GM23338 (cell line): ENCODE data around the gene JAKMIP1. TPM values are rescaled to one million over a fixed set of nuclear protein-coding genes. Genes with fewer than 3 reads are reported as not detected.

Experiments
- ATAC-seq: fragments of 200-7000 bp; cut with Tn5 transposase; 3 replicates; pipeline ENCODE4 v1.9.1; 2020
- DNase-seq: peaks from one replicate; pipeline ENCODE4 v3.0.0-alpha.2; 2015; ENCODE audit warnings: low spot score
- H2AFZ ChIP-seq: fragments of 200-600 bp; sonication (generic); 2 replicates; pipeline ENCODE4 v1.8.0; 2016; ENCODE audit warnings: antibody characterized with exemption, mild to moderate bottlenecking, moderate library complexity
- H3F3A ChIP-seq: fragments of 200-600 bp; sonication (generic); replicated peaks from 2 replicates; pipeline ENCODE4 v1.8.0; 2017; ENCODE audit warnings: antibody characterized with exemption, mixed run types, low read depth
- H3K27ac ChIP-seq: fragments of 200-600 bp; sonication (generic); 2 replicates; pipeline ENCODE4 v1.6.1; 2016; ENCODE audit warnings: low read depth
- H3K27me3 ChIP-seq: fragments of 200-600 bp; sonication (generic); 2 replicates; pipeline ENCODE4 v1.8.0; 2016; ENCODE audit warnings: mild to moderate bottlenecking, mixed run types, moderate library complexity; ENCODE audit not compliant: insufficient read depth
- H3K36me3 ChIP-seq: fragments of 200-600 bp; sonication (generic); 2 replicates; pipeline ENCODE4 v1.8.0; 2016; ENCODE audit warnings: mild to moderate bottlenecking; ENCODE audit not compliant: insufficient read depth
- H3K4me1 ChIP-seq: fragments of 200-600 bp; sonication (generic); 2 replicates; pipeline ENCODE4 v1.8.0; 2016; ENCODE audit warnings: mild to moderate bottlenecking, moderate library complexity; ENCODE audit not compliant: insufficient read depth
- H3K4me2 ChIP-seq: fragments of 200-600 bp; sonication (generic); 2 replicates; pipeline ENCODE4 v1.7.1; 2017; ENCODE audit warnings: mixed run types
- H3K4me3 ChIP-seq: fragments of 200-600 bp; sonication (generic); 2 replicates; pipeline ENCODE4 v1.6.1; 2016; ENCODE audit warnings: mixed run types
- H3K79me2 ChIP-seq: fragments of 200-600 bp; sonication (generic); replicated peaks from 2 replicates; pipeline ENCODE4 v1.8.0; 2017; ENCODE audit warnings: mild to moderate bottlenecking; ENCODE audit not compliant: insufficient read depth
- H3K9me2 ChIP-seq: fragments of 200-600 bp; sonication (generic); 2 replicates; pipeline ENCODE4 v1.8.0; 2017; ENCODE audit not compliant: insufficient read depth
- H4K20me1 ChIP-seq: fragments of 200-600 bp; sonication (generic); replicated peaks from 2 replicates; pipeline ENCODE4 v1.8.0; 2017; ENCODE audit warnings: mild to moderate bottlenecking; ENCODE audit not compliant: insufficient read depth
- H3K27ac Mint-ChIP-seq: 2 replicates; pipeline ENCODE4 v1.8.0; 2020; ENCODE audit warnings: inconsistent platforms, mild to moderate bottlenecking, moderate library complexity, mixed read lengths
- H3K27me3 Mint-ChIP-seq: 3 replicates; pipeline ENCODE4 v1.8.0; 2022; ENCODE audit warnings: low read depth, mild to moderate bottlenecking, moderate library complexity, mixed read lengths, inconsistent platforms; ENCODE audit not compliant: insufficient read depth, poor library complexity
- H3K36me3 Mint-ChIP-seq: 3 replicates; pipeline ENCODE4 v1.8.0; 2021; ENCODE audit warnings: low read depth, mild to moderate bottlenecking, inconsistent platforms, moderate library complexity, mixed read lengths
- H3K4me1 Mint-ChIP-seq: 3 replicates; pipeline ENCODE4 v1.8.0; 2020; ENCODE audit warnings: mild to moderate bottlenecking, inconsistent platforms, mixed read lengths
- H3K4me3 Mint-ChIP-seq: 3 replicates; pipeline ENCODE4 v1.8.0; 2021; ENCODE audit warnings: moderate library complexity, mild to moderate bottlenecking, inconsistent platforms, mixed read lengths
- H3K9me3 Mint-ChIP-seq: 3 replicates; pipeline ENCODE4 v1.8.0; 2020; ENCODE audit warnings: moderate library complexity, mild to moderate bottlenecking, inconsistent platforms, mixed read lengths
- CREB1 ChIP-seq: fragments of 250-450 bp; sonication (Bioruptor Pico); IDR thresholded peaks from 2 replicates; pipeline ENCODE4 v1.5.0; 2020; ENCODE audit warnings: low read depth, mild to moderate bottlenecking, moderate library complexity
- CTCF ChIP-seq, 2 experiments: fragments of 200-600 bp in 1 of 2; sonication (generic) in 1 of 2; conservative IDR thresholded peaks; 2 replicates each; pipeline versions ENCODE4 v1.5.1 to v1.6.1; 2016 to 2017; ENCODE audit warnings: antibody characterized with exemption in 2 of 2, low read depth in 2 of 2, mild to moderate bottlenecking in 2 of 2, moderate library complexity in 1 of 2
- ETS1 ChIP-seq: IDR thresholded peaks from 2 replicates; pipeline ENCODE4 v1.6.1; 2016; ENCODE audit warnings: antibody characterized with exemption
- EZH2 ChIP-seq: fragments of 200-600 bp; sonication (generic); IDR thresholded peaks from one replicate; pipeline ENCODE4 v1.8.0; 2017; ENCODE audit warnings: antibody characterized with exemption, mild to moderate bottlenecking, low read depth; ENCODE audit not compliant: unreplicated experiment
- EZH2phosphoT487 ChIP-seq: fragments of 200-600 bp; sonication (generic); IDR thresholded peaks from one replicate; pipeline ENCODE4 v1.8.1; 2018; ENCODE audit warnings: antibody characterized with exemption; ENCODE audit not compliant: unreplicated experiment
- JUNB ChIP-seq: IDR thresholded peaks from one replicate; pipeline ENCODE4 v1.6.1; 2016; ENCODE audit warnings: antibody characterized with exemption; ENCODE audit not compliant: unreplicated experiment
- NANOG ChIP-seq: IDR thresholded peaks from 2 replicates; pipeline ENCODE4 v1.6.1; 2016; ENCODE audit warnings: antibody characterized with exemption, borderline replicate concordance
- POLR2AphosphoS5 ChIP-seq: IDR thresholded peaks from 2 replicates; pipeline ENCODE4 v1.6.1; 2016; ENCODE audit warnings: antibody characterized with exemption, low read depth
- REST ChIP-seq: IDR thresholded peaks from one replicate; pipeline ENCODE4 v1.6.1; 2018; ENCODE audit warnings: antibody characterized with exemption; ENCODE audit not compliant: unreplicated experiment
- STAT1 ChIP-seq: IDR thresholded peaks from one replicate; pipeline ENCODE4 v1.6.1; 2016; ENCODE audit warnings: antibody characterized with exemption; ENCODE audit not compliant: unreplicated experiment
- ZNF114 ChIP-seq: fragments of 250-450 bp; sonication (Bioruptor Pico); IDR thresholded peaks from 2 replicates; pipeline ENCODE4 v1.5.0; 2020; ENCODE audit warnings: mild to moderate bottlenecking, moderate library complexity
- ZNF331 ChIP-seq: fragments of 250-450 bp; sonication (Bioruptor Pico); IDR thresholded peaks from 2 replicates; pipeline ENCODE4 v1.5.0; 2020; ENCODE audit warnings: low read depth, mild to moderate bottlenecking, moderate library complexity
- polyA plus RNA-seq: library from polyadenylated mRNA; unstranded; fragments of >200 nt; fragmentation: Nextera tagmentation; extraction: Ambion mirVana; gene quantifications from 2 replicates; pipeline ENCODE4 v1.2.1, GENCODE V29; 2016
- total RNA-seq: library from RNA; depleted of rRNA; stranded (reverse); fragments of >200 nt; shearing (Covaris generic); gene quantifications from 2 replicates; pipeline ENCODE4 v1.2.3, GENCODE V29; 2014

The JAKMIP1 gene
- total and polyA plus RNA-seq, 2 experiments from 2014 or later, result 4.6 to 5.1 TPM

GRCh38 chr4:6044805-6045204 is 155.5 kb downstream of the JAKMIP1 start:
- Histone ChIP-seq H3K27ac (no peak overlapping the region), H3K9me2 (no peaks in the 10 kb centered on the region), H3K79me2 (no peaks in the 10 kb centered on the region), H3K4me2 (no peak overlapping the region), H3K4me1 (no peaks in the 10 kb centered on the region), H4K20me1 (no peaks in the 10 kb centered on the region), H2AFZ (no peak overlapping the region), H3K4me3 (no peak overlapping the region), H3K27me3 (no peaks in the 10 kb centered on the region), H3K36me3 (no peaks in the 10 kb centered on the region), H3F3A (no peaks in the 10 kb centered on the region)
- ATAC-seq (peak; percentile 94), DNase-seq (peak; percentile 70)
- Mint-ChIP-seq H3K27me3 (peaks cover 2% of the 10 kb centered on the region), H3K4me3 (no peak overlapping the region), H3K36me3 (no peaks in the 10 kb centered on the region), H3K27ac (no peak overlapping the region), H3K4me1 (no peaks in the 10 kb centered on the region; the same call in 2 of the 3 replicates), H3K9me3 (no peaks in the 10 kb centered on the region)
- TF ChIP-seq NANOG, result no peak
- peak; percentile 56 to 78 for TF ChIP-seq CTCF (conservative IDR thresholded peaks at IDR 0.05; ENCODE audit: low read depth in 2 of 2)
- TF ChIP-seq EZH2, result no peak

- no peak overlapping the region for H3K27ac Mint-ChIP-seq
These were observed 156.1 kb downstream of the JAKMIP1 start for GRCh38 chr4:6044276-6044675.

DNA sequence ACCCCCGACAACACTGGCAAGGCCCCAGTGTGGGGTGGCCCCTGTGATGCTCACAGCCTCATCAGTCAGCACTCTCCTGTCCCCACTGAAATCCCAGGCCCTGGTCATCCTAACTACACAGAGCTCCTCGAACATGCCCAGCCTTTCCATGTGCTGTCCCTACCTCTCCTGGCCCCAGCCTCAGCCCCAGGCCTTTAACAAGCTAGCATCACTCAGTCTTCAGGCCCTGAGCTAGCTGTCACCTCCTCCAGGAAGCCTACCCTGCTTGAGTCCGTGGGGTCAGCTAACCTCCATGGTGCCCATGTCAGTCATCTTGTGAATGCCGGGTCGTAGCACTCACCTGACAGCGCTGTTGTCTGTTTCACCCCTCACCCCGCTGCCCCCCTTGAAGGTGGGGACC is 156.5 kb downstream of the JAKMIP1 start:
- Histone ChIP-seq H4K20me1 (no peaks in the 10 kb centered on the region), H3K36me3 (no peaks in the 10 kb centered on the region), H3F3A (no peaks in the 10 kb centered on the region), H3K79me2 (no peaks in the 10 kb centered on the region), H3K4me2 (no peak overlapping the region), H3K4me3 (no peak overlapping the region), H3K4me1 (no peaks in the 10 kb centered on the region), H3K27ac (no peak overlapping the region), H3K27me3 (no peaks in the 10 kb centered on the region), H2AFZ (no peak overlapping the region), H3K9me2 (no peaks in the 10 kb centered on the region)
- DNase-seq (no peak), ATAC-seq (no peak)
- Mint-ChIP-seq H3K27ac (no peak overlapping the region), H3K4me3 (no peak overlapping the region), H3K9me3 (no peaks in the 10 kb centered on the region), H3K27me3 (peaks cover 2% of the 10 kb centered on the region), H3K4me1 (no peaks in the 10 kb centered on the region; the same call in 2 of the 3 replicates), H3K36me3 (no peaks in the 10 kb centered on the region)
- TF ChIP-seq EZH2phosphoT487 (no peak), CREB1 (no peak), ETS1 (no peak), ZNF331 (CRISPR knock-in tag) (no peak), NANOG (no peak), JUNB (no peak), REST (no peak), POLR2AphosphoS5 (no peak), STAT1 (no peak)

More at GRCh38 chr4:6044276-6044675, 156.1 kb downstream of the JAKMIP1 start:
- no peaks in the 10 kb centered on the region for H3K79me2 ChIP-seq
- H3K36me3 ChIP-seq, result no peaks in the 10 kb centered on the region
- Mint-ChIP-seq H3K4me1 (no peaks in the 10 kb centered on the region; the same call in 2 of the 3 replicates), H3K9me3 (no peaks in the 10 kb centered on the region), H3K36me3 (no peaks in the 10 kb centered on the region), H3K27me3 (peaks cover 2% of the 10 kb centered on the region), H3K4me3 (no peak overlapping the region)
- H3K27ac ChIP-seq, result no peak overlapping the region
- TF ChIP-seq ETS1, result no peak
- no peak for TF ChIP-seq ZNF114 (CRISPR knock-in tag)
- H4K20me1 ChIP-seq, result no peaks in the 10 kb centered on the region
- ATAC-seq (no peak), DNase-seq (no peak)
- H3K4me1 ChIP-seq, result no peaks in the 10 kb centered on the region
- H3K4me3 ChIP-seq, result no peak overlapping the region
- H3K9me2 ChIP-seq, result no peaks in the 10 kb centered on the region
- no peaks in the 10 kb centered on the region for H3K27me3 ChIP-seq
- H2AFZ ChIP-seq, result no peak overlapping the region
- H3K4me2 ChIP-seq, result no peak overlapping the region
- no peaks in the 10 kb centered on the region for H3F3A ChIP-seq
